ENCODE measurements around the gene GNG12. TPM values are rescaled to one million over a fixed set of nuclear protein-coding genes. Genes with fewer than 3 reads are reported as not detected.

Gene GNG12
- total RNA-seq, 1 experiment from 2014 or later = 12.5 TPM

- BruUV-seq (replicated peaks) = no TSS peak
- DNase-seq = no peak
- Histone ChIP-seq H3K36me3 (ENCODE audit: control insufficient read depth, insufficient read depth, low read length) (no peaks in the 10 kb centered on the region), H3K9me3 (no peaks in the 10 kb centered on the region), H3K27me3 (replicated peaks; ENCODE audit: control insufficient read depth, insufficient read depth, low read length) (no peaks in the 10 kb centered on the region), H3K4me1 (peaks cover 3% of the 10 kb centered on the region), H3K4me3 (ENCODE audit: low read depth, low read length) (peak overlapping the region; percentile 41)
- Mint-ChIP-seq H3K4me3 (ENCODE audit: unreplicated experiment) (peak overlapping the region; percentile 92), H3K36me3 (ENCODE audit: insufficient read depth, unreplicated experiment) (no peaks in the 10 kb centered on the region), H3K27ac (ENCODE audit: unreplicated experiment) (peak overlapping the region; percentile 79), H3K9me3 (ENCODE audit: unreplicated experiment) (no peaks in the 10 kb centered on the region), H3K27me3 (ENCODE audit: insufficient read depth, unreplicated experiment) (no peaks in the 10 kb centered on the region), H3K4me1 (ENCODE audit: low read depth, unreplicated experiment) (no peaks in the 10 kb centered on the region)
- CTCF ChIA-PET = interaction anchor here (1.0 kb wide), 1 partner anchor 61 kb away, joined by 3 read pairs; no protein-coding TSS in a partner anchor
- POLR2A ChIA-PET = no interaction called here
- no peak for TF ChIP-seq CTCF (IDR thresholded peaks at IDR 0.05; ENCODE audit: insufficient read depth in 1 of 2, low read depth in 1 of 2, low read length in 1 of 2, severe bottlenecking in 1 of 2, unreplicated experiment in 1 of 2)
- intact Hi-C loops (cut with micrococcal nuclease; ENCODE audit: unreplicated experiment) = loop anchor here (5.0 kb wide), 2 partner anchors 64 to 299 kb away; no protein-coding TSS in a partner anchor
Observed at GRCh38 chr1:67830928-67831830, 2.1 kb downstream of the GNG12 start.

DNA sequence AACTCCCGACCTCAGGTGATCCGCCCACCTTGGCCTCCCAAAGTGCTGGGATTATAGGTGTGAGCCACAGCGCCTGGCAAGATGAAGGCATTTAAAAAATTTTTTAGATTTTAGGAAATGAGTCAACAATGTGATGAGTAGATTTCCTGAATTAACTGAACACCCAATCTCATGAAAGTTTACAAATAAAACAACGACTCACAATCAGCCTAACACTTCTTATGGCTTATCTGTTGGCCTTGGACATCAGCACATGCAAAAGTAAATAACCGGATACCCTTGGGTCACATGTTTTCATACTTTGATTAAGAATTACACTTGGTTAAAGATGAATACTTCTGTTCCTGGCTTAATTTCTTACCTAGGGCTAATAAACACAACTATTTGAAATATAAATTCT, 3.0 kb downstream of the GNG12 start:
- Mint-ChIP-seq H3K27ac (ENCODE audit: unreplicated experiment) (no peak overlapping the region), H3K9me3 (ENCODE audit: unreplicated experiment) (no peaks in the 10 kb centered on the region), H3K4me3 (ENCODE audit: unreplicated experiment) (no peak overlapping the region), H3K4me1 (ENCODE audit: low read depth, unreplicated experiment) (no peaks in the 10 kb centered on the region), H3K36me3 (ENCODE audit: insufficient read depth, unreplicated experiment) (no peaks in the 10 kb centered on the region), H3K27me3 (ENCODE audit: insufficient read depth, unreplicated experiment) (no peaks in the 10 kb centered on the region)
- no peak for TF ChIP-seq CTCF (IDR thresholded peaks at IDR 0.05; ENCODE audit: insufficient read depth in 1 of 2, low read depth in 1 of 2, low read length in 1 of 2, severe bottlenecking in 1 of 2, unreplicated experiment in 1 of 2)
- Histone ChIP-seq H3K4me1 (peaks cover 3% of the 10 kb centered on the region), H3K4me3 (ENCODE audit: low read depth, low read length) (no peak overlapping the region), H3K9me3 (no peaks in the 10 kb centered on the region), H3K36me3 (ENCODE audit: control insufficient read depth, insufficient read depth, low read length) (no peaks in the 10 kb centered on the region), H3K27me3 (replicated peaks; ENCODE audit: control insufficient read depth, insufficient read depth, low read length) (no peaks in the 10 kb centered on the region)
- no TSS peak for BruUV-seq (replicated peaks)
- ChIA-PET CTCF (interaction anchor here (0.5 kb wide), 1 partner anchor 145 kb away, joined by 3 read pairs; the partner anchor contains the start of gene GADD45A), POLR2A (no interaction called here)
- no peak for DNase-seq
- intact Hi-C loops (cut with micrococcal nuclease; ENCODE audit: unreplicated experiment) = loop anchor here (5.0 kb wide), 2 partner anchors 63 to 298 kb away; no protein-coding TSS in a partner anchor

DNA sequence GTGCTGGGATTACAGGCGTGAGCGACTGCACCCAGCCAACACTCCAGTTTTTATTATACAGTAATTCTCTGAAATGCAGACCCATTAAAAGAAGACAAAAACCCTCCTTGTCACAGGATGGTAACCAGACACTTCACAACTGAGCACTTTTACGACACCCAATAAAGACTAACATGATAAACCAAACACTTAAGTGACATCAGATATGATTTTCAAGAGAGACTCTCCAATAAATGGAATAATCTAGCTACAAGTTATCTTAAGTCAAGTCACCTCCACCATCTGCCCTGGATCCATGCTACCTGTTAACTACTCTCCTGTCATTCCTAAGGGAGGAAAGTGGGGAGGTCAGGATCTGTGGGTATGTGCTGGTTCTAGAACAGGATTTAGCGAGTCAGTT, 5.6 kb downstream of the GNG12 start:
- CTCF ChIA-PET = no interaction called here
- POLR2A ChIA-PET = no interaction called here
- no peak overlapping the region for H3K4me3 Mint-ChIP-seq (ENCODE audit: unreplicated experiment)
- BruUV-seq (replicated peaks) = no TSS peak
- no peaks in the 10 kb centered on the region for H3K36me3 Mint-ChIP-seq (ENCODE audit: insufficient read depth, unreplicated experiment)
- H3K27me3 Mint-ChIP-seq (ENCODE audit: insufficient read depth, unreplicated experiment) = no peaks in the 10 kb centered on the region
- no peak for DNase-seq
- Histone ChIP-seq H3K9me3 (no peaks in the 10 kb centered on the region), H3K36me3 (ENCODE audit: control insufficient read depth, insufficient read depth, low read length) (no peaks in the 10 kb centered on the region), H3K4me1 (no peaks in the 10 kb centered on the region; the same call in 1 of the 2 replicates), H3K4me3 (ENCODE audit: low read depth, low read length) (no peak overlapping the region), H3K27me3 (replicated peaks; ENCODE audit: control insufficient read depth, insufficient read depth, low read length) (no peaks in the 10 kb centered on the region)
- H3K27ac Mint-ChIP-seq (ENCODE audit: unreplicated experiment) = no peak overlapping the region
- intact Hi-C loops (cut with micrococcal nuclease; ENCODE audit: unreplicated experiment) = no loop called here
- no peaks in the 10 kb centered on the region for H3K9me3 Mint-ChIP-seq (ENCODE audit: unreplicated experiment)
- no peaks in the 10 kb centered on the region for H3K4me1 Mint-ChIP-seq (ENCODE audit: low read depth, unreplicated experiment)
- TF ChIP-seq CTCF (IDR thresholded peaks at IDR 0.05; ENCODE audit: insufficient read depth in 1 of 2, low read depth in 1 of 2, low read length in 1 of 2, severe bottlenecking in 1 of 2, unreplicated experiment in 1 of 2) = no peak
